Right ventricle myocardium inferior (tissue), 1 donor: ENCODE results near the gene PHOX2A. TPM values are rescaled to one million over a fixed set of nuclear protein-coding genes. Genes with fewer than 3 reads are reported as not detected.
A peak's percentile ranks its signal among the peaks of the same experiment; 100 is the strongest.

Source experiments
- ATAC-seq: fragments of 200-7000 bp; cut with Tn5 transposase; one replicate; pipeline ENCODE4 v1.9.1; 2020; ENCODE audit warnings: mild to moderate bottlenecking, moderate library complexity
- DNase-seq: peaks from one replicate; pipeline ENCODE4 v3.0.0; 2021; ENCODE audit errors: missing footprints
- intact Hi-C: fragments of 100-400 bp; cut with DNase I; formaldehyde crosslinking; loops from one replicate; pipeline ENCODE4 v1.11.0; 2022
- total RNA-seq: library from RNA; stranded (reverse); fragmentation: NEBNext Ultra II Directional; extraction: Animal tissue kit (Norgen Biotek cat#: 25700); gene quantifications from one replicate; pipeline ENCODE4 v1.2.1, GENCODE V29; 2021
- donor health status: DM: no; HTN: yes; CAD: no; lungs with severe emphysema.

PHOX2A gene
- total RNA-seq, 1 donor from 2014 or later: not detected

- DNase-seq: no peak
- intact Hi-C loops: no loop called here
- no peak for ATAC-seq
Measured at GRCh38 chr11:72236774-72237111, 7.2 kb downstream of the PHOX2A start.

- intact Hi-C loops: no loop called here
Measured at GRCh38 chr11:72236083-72236697, 7.8 kb downstream of the PHOX2A start.

GRCh38 chr11:72235351-72236057, 8.5 kb downstream of the PHOX2A start:
- DNase-seq: no peak

More at GRCh38 chr11:72236083-72236697, 7.8 kb downstream of the PHOX2A start:
- DNase-seq (no peak), ATAC-seq (no peak)

GRCh38 chr11:72234920-72235319, 9.1 kb downstream of the PHOX2A start:
- no peak for ATAC-seq
- intact Hi-C loops: no loop called here

More at GRCh38 chr11:72235351-72236057, 8.5 kb downstream of the PHOX2A start:
- ATAC-seq: no peak
- intact Hi-C loops: no loop called here

GRCh38 chr11:72234514-72234830, 9.5 kb downstream of the PHOX2A start:
- intact Hi-C loops: no loop called here
- DNase-seq: no peak
- ATAC-seq: no peak

More at GRCh38 chr11:72234920-72235319, 9.1 kb downstream of the PHOX2A start:
- DNase-seq: no peak

- ATAC-seq (no peak), DNase-seq (no peak)
- intact Hi-C loops: no loop called here
Measured at GRCh38 chr11:72233773-72234513, 10.0 kb downstream of the PHOX2A start.

- intact Hi-C loops: no loop called here
- no peak for DNase-seq
- no peak for ATAC-seq
Measured at GRCh38 chr11:72233056-72233772, 10.8 kb downstream of the PHOX2A start.

GRCh38 chr11:72232260-72233055, 11.5 kb downstream of the PHOX2A start:
- no peak for DNase-seq
- ATAC-seq: no peak

GRCh38 chr11:72231396-72232259, 12.3 kb downstream of the PHOX2A start:
- DNase-seq: peak; percentile 81
- intact Hi-C loops: no loop called here
- peak; percentile 42 for ATAC-seq

More at GRCh38 chr11:72232260-72233055, 11.5 kb downstream of the PHOX2A start:
- intact Hi-C loops: no loop called here

- no peak for DNase-seq
- intact Hi-C loops: no loop called here
- ATAC-seq: no peak
Measured at GRCh38 chr11:72230764-72231365, 13.1 kb downstream of the PHOX2A start.

GRCh38 chr11:72229925-72230763, 13.8 kb downstream of the PHOX2A start:
- DNase-seq (no peak), ATAC-seq (no peak)

GRCh38 chr11:72229336-72229924, 14.5 kb downstream of the PHOX2A start:
- intact Hi-C loops: no loop called here
- DNase-seq (no peak), ATAC-seq (no peak)

More at GRCh38 chr11:72229925-72230763, 13.8 kb downstream of the PHOX2A start:
- intact Hi-C loops: no loop called here

- intact Hi-C loops: no loop called here
- DNase-seq: no peak
- ATAC-seq: no peak
Measured at GRCh38 chr11:72228844-72229231, 15.1 kb downstream of the PHOX2A start.

- intact Hi-C loops: no loop called here
- ATAC-seq (no peak), DNase-seq (peak; percentile 69)
Measured at GRCh38 chr11:72228229-72228843, 15.6 kb downstream of the PHOX2A start.

GRCh38 chr11:72227316-72228228, 16.4 kb downstream of the PHOX2A start:
- no peak for ATAC-seq
- intact Hi-C loops: no loop called here
- no peak for DNase-seq
